ENCODE measurements around the gene DAAM1.
A peak's percentile ranks its signal among the peaks of the same experiment; 100 is the strongest.

DAAM1 gene

DNA sequence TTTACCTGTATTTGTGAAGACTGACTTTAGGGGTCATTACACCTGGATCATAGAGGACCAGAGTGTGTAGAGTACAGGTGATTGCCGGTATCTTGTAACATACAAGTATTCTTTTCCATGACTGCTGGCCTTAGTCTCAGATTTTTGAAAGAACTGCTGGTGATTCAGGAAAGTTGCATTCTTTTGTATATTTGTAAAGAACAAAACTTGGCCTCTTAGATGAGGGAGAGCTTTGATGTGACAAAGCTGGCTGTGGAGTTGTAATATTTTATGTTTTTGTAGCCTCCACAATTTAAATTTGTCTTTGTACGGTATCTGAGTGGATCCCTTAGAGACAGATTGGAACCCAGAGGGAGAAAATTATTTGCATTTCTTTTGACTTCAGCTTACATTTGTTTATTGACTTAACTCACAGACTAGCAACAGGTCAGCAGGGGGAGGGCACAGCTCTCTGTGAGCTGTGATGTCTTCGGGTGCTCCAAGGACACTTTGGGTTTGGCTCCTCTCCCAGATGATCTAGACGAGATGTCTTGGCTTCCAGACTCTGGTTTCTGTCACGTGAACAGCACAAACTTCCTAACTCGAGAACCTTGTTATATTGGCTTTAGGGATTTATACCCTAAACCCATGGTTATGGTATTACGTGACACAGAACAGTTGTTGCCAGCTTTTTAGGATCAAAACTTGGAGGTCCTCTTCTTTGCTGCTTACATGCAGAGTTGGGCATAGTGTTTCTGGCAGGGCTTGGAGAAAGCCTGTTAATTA, 65.9 kb downstream of the DAAM1 start:
- no peak overlapping the region for H2AFZ ChIP-seq (ENCODE audit: low read depth, low read length)
- H3K36me3 ChIP-seq (replicated peaks; ENCODE audit: low read depth, low read length) = peaks cover 3% of the 10 kb centered on the region
- H3K4me2 ChIP-seq (ENCODE audit: low read length) = peak overlapping the region; percentile 39
- H3K27ac ChIP-seq (ENCODE audit: low read length) = no peak overlapping the region
- TF ChIP-seq, protein P1, sequence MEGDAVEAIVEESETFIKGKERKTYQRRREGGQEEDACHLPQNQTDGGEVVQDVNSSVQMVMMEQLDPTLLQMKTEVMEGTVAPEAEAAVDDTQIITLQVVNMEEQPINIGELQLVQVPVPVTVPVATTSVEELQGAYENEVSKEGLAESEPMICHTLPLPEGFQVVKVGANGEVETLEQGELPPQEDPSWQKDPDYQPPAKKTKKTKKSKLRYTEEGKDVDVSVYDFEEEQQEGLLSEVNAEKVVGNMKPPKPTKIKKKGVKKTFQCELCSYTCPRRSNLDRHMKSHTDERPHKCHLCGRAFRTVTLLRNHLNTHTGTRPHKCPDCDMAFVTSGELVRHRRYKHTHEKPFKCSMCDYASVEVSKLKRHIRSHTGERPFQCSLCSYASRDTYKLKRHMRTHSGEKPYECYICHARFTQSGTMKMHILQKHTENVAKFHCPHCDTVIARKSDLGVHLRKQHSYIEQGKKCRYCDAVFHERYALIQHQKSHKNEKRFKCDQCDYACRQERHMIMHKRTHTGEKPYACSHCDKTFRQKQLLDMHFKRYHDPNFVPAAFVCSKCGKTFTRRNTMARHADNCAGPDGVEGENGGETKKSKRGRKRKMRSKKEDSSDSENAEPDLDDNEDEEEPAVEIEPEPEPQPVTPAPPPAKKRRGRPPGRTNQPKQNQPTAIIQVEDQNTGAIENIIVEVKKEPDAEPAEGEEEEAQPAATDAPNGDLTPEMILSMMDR (IDR thresholded peaks at IDR 0.05; ENCODE audit: low read depth, low read length) = no peak
- no peak for TF ChIP-seq EZH2phosphoT487 (IDR thresholded peaks at IDR 0.05; ENCODE audit: low read depth)
- no peaks in the 10 kb centered on the region for H3K27me3 ChIP-seq (ENCODE audit: low read depth, low read length)
- no peaks in the 10 kb centered on the region for H3K9me3 ChIP-seq (ENCODE audit: insufficient read depth, low read length)
- peaks cover 43% of the 10 kb centered on the region; the same call in 1 of the 2 replicates for H4K20me1 ChIP-seq (ENCODE audit: insufficient read depth, low read length)
- peaks cover 23% of the 10 kb centered on the region for H3K79me2 ChIP-seq (ENCODE audit: low read length)
- no peak overlapping the region for H3K4me3 ChIP-seq (ENCODE audit: low read length)
- H3K4me1 ChIP-seq (ENCODE audit: low read length) = peaks cover 23% of the 10 kb centered on the region
- H3K9ac ChIP-seq (ENCODE audit: low read length) = no peak overlapping the region

DNA sequence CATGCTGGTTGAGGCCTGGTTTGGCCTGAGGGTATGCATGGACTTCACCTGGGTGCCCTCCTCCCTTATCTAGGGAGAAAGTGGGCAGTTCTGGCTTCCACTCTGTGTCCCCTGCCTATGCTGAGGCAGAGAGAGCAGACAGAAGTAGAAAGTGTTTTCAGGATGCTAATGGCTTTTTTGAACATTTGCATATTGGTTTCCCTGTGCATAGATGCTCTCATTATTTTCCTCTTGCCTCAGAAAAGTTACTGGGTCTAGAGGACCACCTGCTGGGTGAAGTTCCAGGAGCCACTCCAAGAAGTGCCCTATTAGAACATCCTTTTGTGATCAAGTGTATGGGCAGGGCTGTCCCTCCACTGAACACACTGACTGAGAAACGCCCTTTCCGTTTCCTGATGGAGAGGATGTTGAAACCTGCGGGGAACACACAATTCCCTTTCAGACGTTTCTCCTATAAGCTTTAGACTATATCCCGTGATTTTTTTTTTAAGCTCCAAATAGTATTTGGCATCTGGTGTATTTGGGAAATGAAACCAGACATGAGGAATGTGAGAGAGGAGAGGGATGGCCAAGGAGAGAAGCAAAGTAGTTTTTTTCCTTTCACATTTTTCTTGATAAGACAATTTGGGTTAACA, 66.6 kb downstream of the DAAM1 start:
- peaks cover 23% of the 10 kb centered on the region for H3K4me1 ChIP-seq (ENCODE audit: low read length)
- H3K9me3 ChIP-seq (ENCODE audit: insufficient read depth, low read length) = no peaks in the 10 kb centered on the region
- H3K4me2 ChIP-seq (ENCODE audit: low read length) = peak overlapping the region; percentile 39
- peaks cover 23% of the 10 kb centered on the region for H3K79me2 ChIP-seq (ENCODE audit: low read length)
- TF ChIP-seq EZH2phosphoT487 (IDR thresholded peaks at IDR 0.05; ENCODE audit: low read depth) = no peak
- TF ChIP-seq, protein P1 (IDR thresholded peaks at IDR 0.05; ENCODE audit: low read depth, low read length) = no peak
- H3K4me3 ChIP-seq (ENCODE audit: low read length) = no peak overlapping the region
- H4K20me1 ChIP-seq (ENCODE audit: insufficient read depth, low read length) = peaks cover 43% of the 10 kb centered on the region; the same call in 1 of the 2 replicates
- H2AFZ ChIP-seq (ENCODE audit: low read depth, low read length) = no peak overlapping the region
- no peak overlapping the region for H3K27ac ChIP-seq (ENCODE audit: low read length)
- H3K36me3 ChIP-seq (replicated peaks; ENCODE audit: low read depth, low read length) = peaks cover 3% of the 10 kb centered on the region
- no peaks in the 10 kb centered on the region for H3K27me3 ChIP-seq (ENCODE audit: low read depth, low read length)
- H3K9ac ChIP-seq (ENCODE audit: low read length) = no peak overlapping the region

DNA sequence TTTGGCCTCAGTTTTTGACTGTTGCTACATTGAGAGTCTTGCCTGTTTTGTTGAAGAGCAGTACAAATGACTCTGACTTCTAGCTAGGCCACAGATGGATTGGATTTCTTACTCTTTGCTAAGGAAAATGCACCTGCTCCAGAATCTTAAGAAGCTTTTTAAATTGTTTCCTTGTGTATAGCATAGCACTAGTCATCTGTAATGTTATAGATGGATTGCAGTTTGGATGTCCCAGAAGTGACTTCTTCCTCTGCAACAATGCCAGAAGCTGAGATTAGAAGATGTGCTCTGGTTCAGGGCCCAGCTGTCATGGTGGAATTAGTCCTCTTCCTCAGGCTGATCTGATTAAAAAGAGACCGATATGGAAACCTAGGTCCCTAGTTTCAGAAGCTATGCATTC, 67.9 kb downstream of the DAAM1 start:
- Histone ChIP-seq H3K4me1 (ENCODE audit: low read length) (peaks cover 23% of the 10 kb centered on the region), H2AFZ (ENCODE audit: low read depth, low read length) (no peak overlapping the region), H3K79me2 (ENCODE audit: low read length) (peaks cover 23% of the 10 kb centered on the region), H3K36me3 (replicated peaks; ENCODE audit: low read depth, low read length) (peaks cover 3% of the 10 kb centered on the region), H3K27me3 (ENCODE audit: low read depth, low read length) (no peaks in the 10 kb centered on the region), H3K4me3 (ENCODE audit: low read length) (no peak overlapping the region), H3K4me2 (ENCODE audit: low read length) (no peak overlapping the region), H3K27ac (ENCODE audit: low read length) (no peak overlapping the region), H4K20me1 (ENCODE audit: insufficient read depth, low read length) (peaks cover 36% of the 10 kb centered on the region; the same call in 1 of the 2 replicates), H3K9me3 (ENCODE audit: insufficient read depth, low read length) (no peaks in the 10 kb centered on the region), H3K9ac (ENCODE audit: low read length) (no peak overlapping the region)
- TF ChIP-seq, protein P1 (IDR thresholded peaks at IDR 0.05; ENCODE audit: low read depth, low read length) = no peak
- TF ChIP-seq EZH2phosphoT487 (IDR thresholded peaks at IDR 0.05; ENCODE audit: low read depth) = no peak

DNA sequence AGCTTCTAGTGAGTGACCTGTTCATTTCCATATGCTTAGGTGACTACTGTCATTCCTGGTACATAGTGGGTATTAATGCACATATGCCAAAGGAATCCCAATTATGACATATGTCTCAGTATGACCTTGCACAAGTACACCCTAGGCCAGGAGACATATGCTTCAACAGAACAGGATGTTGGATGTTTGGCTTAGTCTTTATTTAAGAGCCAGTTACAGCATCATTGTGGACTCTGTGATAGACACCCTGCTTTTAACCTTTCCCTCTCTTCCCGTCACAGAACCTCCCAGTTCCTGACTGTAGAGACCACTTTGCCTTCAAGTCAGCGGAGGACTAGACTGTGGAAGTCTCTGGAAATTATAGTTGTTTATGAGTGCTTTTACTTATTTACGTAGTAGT, 72.9 kb downstream of the DAAM1 start:
- no peaks in the 10 kb centered on the region for H3K9me3 ChIP-seq (ENCODE audit: insufficient read depth, low read length)
- no peaks in the 10 kb centered on the region for H3K27me3 ChIP-seq (ENCODE audit: low read depth, low read length)
- TF ChIP-seq EZH2phosphoT487 (IDR thresholded peaks at IDR 0.05; ENCODE audit: low read depth) = no peak
- TF ChIP-seq, protein P1 (IDR thresholded peaks at IDR 0.05; ENCODE audit: low read depth, low read length) = no peak
- peaks cover 13% of the 10 kb centered on the region for H3K36me3 ChIP-seq (replicated peaks; ENCODE audit: low read depth, low read length)
- no peak overlapping the region for H3K4me2 ChIP-seq (ENCODE audit: low read length)
- no peak overlapping the region for H2AFZ ChIP-seq (ENCODE audit: low read depth, low read length)
- H3K4me3 ChIP-seq (ENCODE audit: low read length) = no peak overlapping the region
- H3K27ac ChIP-seq (ENCODE audit: low read length) = no peak overlapping the region
- no peaks in the 10 kb centered on the region for H3K4me1 ChIP-seq (ENCODE audit: low read length)
- no peaks in the 10 kb centered on the region for H4K20me1 ChIP-seq (ENCODE audit: insufficient read depth, low read length)
- H3K9ac ChIP-seq (ENCODE audit: low read length) = no peak overlapping the region
- H3K79me2 ChIP-seq (ENCODE audit: low read length) = no peaks in the 10 kb centered on the region
